PC-9 (cell line): ENCODE results near the gene ADAMTS16. TPM values are rescaled to one million over a fixed set of nuclear protein-coding genes. Genes with fewer than 3 reads are reported as not detected.

Experiments
- BruUV-seq: library from RNA; stranded (reverse); fragments of 400-500 nt; replicated peaks from 2 replicates; lab custom pipeline; 2021; lab: Mats Ljungman, UMichigan
- CTCF ChIA-PET: fragments of 300-600 bp; sonication (Branson Sonifier 250); formaldehyde crosslinking; loops from one replicate; lab custom pipeline; 2022; ENCODE audit warnings: antibody characterized with exemption; lab: Charles Lee
- POLR2A ChIA-PET: fragments of 300-600 bp; sonication (Branson Sonifier 250); formaldehyde crosslinking; loops from one replicate; lab custom pipeline; 2022; ENCODE audit warnings: antibody characterized with exemption; ENCODE audit not compliant: unreplicated experiment; lab: Charles Lee
- DNase-seq, 2 experiments: peaks; one replicate each; pipeline versions ENCODE4 v3.0.0 to v3.0.0-alpha.2; 2015 to 2022; ENCODE audit warnings: mixed read lengths in 1 of 2
- H2AFZ ChIP-seq: fragments of 200-600 bp; sonication (generic); 2 replicates; pipeline ENCODE4 v1.8.1; 2017; ENCODE audit warnings: antibody characterized with exemption
- H3F3A ChIP-seq: fragments of 200-600 bp; sonication (generic); 2 replicates; pipeline ENCODE4 v1.8.1; 2017; ENCODE audit warnings: antibody characterized with exemption, mild to moderate bottlenecking, low read depth; ENCODE audit not compliant: insufficient read depth
- H3K27ac ChIP-seq: fragments of 200-600 bp; sonication (generic); 2 replicates; pipeline ENCODE4 v1.6.1; 2016; ENCODE audit warnings: mixed run types
- H3K27me3 ChIP-seq: fragments of 200-600 bp; sonication (generic); 2 replicates; pipeline ENCODE4 v1.6.1; 2016; ENCODE audit warnings: low read depth, mixed run types; ENCODE audit not compliant: insufficient read depth
- H3K36me3 ChIP-seq: fragments of 200-600 bp; sonication (generic); 2 replicates; pipeline ENCODE4 v1.6.1; 2016; ENCODE audit warnings: low read depth, mixed run types
- H3K4me1 ChIP-seq: fragments of 200-600 bp; sonication (generic); replicated peaks from 2 replicates; pipeline ENCODE4 v1.6.1; 2016; ENCODE audit warnings: mixed run types; ENCODE audit not compliant: insufficient read depth
- H3K4me2 ChIP-seq: fragments of 200-600 bp; sonication (generic); 2 replicates; pipeline ENCODE4 v1.6.1; 2017; ENCODE audit warnings: mixed run types
- H3K4me3 ChIP-seq: fragments of 200-600 bp; sonication (generic); 2 replicates; pipeline ENCODE4 v1.6.1; 2016; ENCODE audit warnings: mixed run types
- H3K79me2 ChIP-seq: fragments of 200-600 bp; sonication (generic); 2 replicates; pipeline ENCODE4 v1.6.1; 2017; ENCODE audit warnings: low read depth, mixed run types
- H3K9me2 ChIP-seq: fragments of 200-600 bp; sonication (generic); 2 replicates; pipeline ENCODE4 v1.8.1; 2017; ENCODE audit warnings: mild to moderate bottlenecking; ENCODE audit not compliant: insufficient read depth
- H3K9me3 ChIP-seq: fragments of 200-600 bp; sonication (generic); 2 replicates; pipeline ENCODE4 v1.8.1; 2016; ENCODE audit warnings: low read depth; ENCODE audit not compliant: insufficient read depth
- H4K20me1 ChIP-seq: fragments of 200-600 bp; sonication (generic); 2 replicates; pipeline ENCODE4 v1.8.1; 2017; ENCODE audit not compliant: insufficient read depth
- EZH2 ChIP-seq: fragments of 200-600 bp; sonication (generic); IDR thresholded peaks from 2 replicates; pipeline ENCODE4 v1.8.0; 2017; ENCODE audit warnings: antibody characterized with exemption, low read depth
- intact Hi-C: fragments of 100-400 bp; cut with micrococcal nuclease; formaldehyde crosslinking; loops from one replicate; pipeline ENCODE4 v1.10.0; 2022; ENCODE audit not compliant: unreplicated experiment
- total RNA-seq: library from RNA; stranded (reverse); gene quantifications from 2 replicates; pipeline ENCODE4 v1.2.3, GENCODE V29; 2021
- TF ChIP-seq, protein P1 (sequence below): fragments of 200-600 bp; sonication (generic); conservative IDR thresholded peaks from 2 replicates; pipeline ENCODE4 v1.6.1; 2017; ENCODE audit warnings: mixed run types, antibody characterized with exemption, mild to moderate bottlenecking, moderate library complexity

Gene ADAMTS16
- total RNA-seq, 1 experiment from 2014 or later: 26.4 TPM

- Histone ChIP-seq H3K9me2 (no peaks in the 10 kb centered on the region), H3K27me3 (no peaks in the 10 kb centered on the region), H3F3A (peaks cover 25% of the 10 kb centered on the region), H4K20me1 (no peaks in the 10 kb centered on the region), H2AFZ (no peak overlapping the region), H3K79me2 (no peaks in the 10 kb centered on the region), H3K27ac (no peak overlapping the region), H3K9me3 (no peaks in the 10 kb centered on the region), H3K36me3 (no peaks in the 10 kb centered on the region), H3K4me3 (no peak overlapping the region), H3K4me1 (peaks cover 30% of the 10 kb centered on the region), H3K4me2 (no peak overlapping the region)
- intact Hi-C loops: no loop called here
- no TSS peak for BruUV-seq
- TF ChIP-seq EZH2: no peak
- TF ChIP-seq, protein P1, sequence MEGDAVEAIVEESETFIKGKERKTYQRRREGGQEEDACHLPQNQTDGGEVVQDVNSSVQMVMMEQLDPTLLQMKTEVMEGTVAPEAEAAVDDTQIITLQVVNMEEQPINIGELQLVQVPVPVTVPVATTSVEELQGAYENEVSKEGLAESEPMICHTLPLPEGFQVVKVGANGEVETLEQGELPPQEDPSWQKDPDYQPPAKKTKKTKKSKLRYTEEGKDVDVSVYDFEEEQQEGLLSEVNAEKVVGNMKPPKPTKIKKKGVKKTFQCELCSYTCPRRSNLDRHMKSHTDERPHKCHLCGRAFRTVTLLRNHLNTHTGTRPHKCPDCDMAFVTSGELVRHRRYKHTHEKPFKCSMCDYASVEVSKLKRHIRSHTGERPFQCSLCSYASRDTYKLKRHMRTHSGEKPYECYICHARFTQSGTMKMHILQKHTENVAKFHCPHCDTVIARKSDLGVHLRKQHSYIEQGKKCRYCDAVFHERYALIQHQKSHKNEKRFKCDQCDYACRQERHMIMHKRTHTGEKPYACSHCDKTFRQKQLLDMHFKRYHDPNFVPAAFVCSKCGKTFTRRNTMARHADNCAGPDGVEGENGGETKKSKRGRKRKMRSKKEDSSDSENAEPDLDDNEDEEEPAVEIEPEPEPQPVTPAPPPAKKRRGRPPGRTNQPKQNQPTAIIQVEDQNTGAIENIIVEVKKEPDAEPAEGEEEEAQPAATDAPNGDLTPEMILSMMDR: no peak
- POLR2A ChIA-PET: no interaction called here
- no peak for DNase-seq
- CTCF ChIA-PET: no interaction called here
These were observed 199.1 kb downstream of the ADAMTS16 start for GRCh38 chr5:5339257-5339656.

DNA sequence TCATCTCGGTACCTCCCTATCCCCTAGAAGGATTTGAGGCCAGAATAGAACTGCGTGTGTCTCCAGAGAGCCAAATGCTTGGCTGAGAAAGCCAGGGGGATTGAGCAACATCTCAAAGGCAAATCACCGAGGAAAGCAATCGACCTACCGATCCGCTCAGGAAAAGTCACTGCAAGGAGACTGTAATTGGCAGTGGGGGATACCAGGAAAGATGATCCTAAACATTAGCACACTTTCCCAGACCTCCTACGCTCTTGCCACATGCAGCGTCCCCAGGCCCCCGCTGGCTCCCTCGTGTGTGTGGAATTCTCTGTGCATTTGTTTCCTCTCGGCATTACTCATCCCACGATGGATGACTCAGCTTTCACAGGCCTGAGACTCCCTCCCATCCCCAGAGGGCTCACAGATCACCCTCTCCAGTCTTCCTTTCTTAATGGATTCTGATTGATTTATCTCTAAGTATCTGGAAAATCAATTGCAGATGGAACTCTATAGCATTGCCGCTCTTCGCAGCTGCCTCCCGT lies 200.1 kb downstream of the ADAMTS16 start:
- Histone ChIP-seq H3K4me2 (no peak overlapping the region), H3K79me2 (no peaks in the 10 kb centered on the region), H3K36me3 (no peaks in the 10 kb centered on the region), H3K27ac (no peak overlapping the region), H2AFZ (no peak overlapping the region), H3F3A (peaks cover 19% of the 10 kb centered on the region), H3K9me3 (no peaks in the 10 kb centered on the region), H3K4me3 (no peak overlapping the region), H3K4me1 (peaks cover 25% of the 10 kb centered on the region), H3K27me3 (no peaks in the 10 kb centered on the region), H4K20me1 (no peaks in the 10 kb centered on the region), H3K9me2 (no peaks in the 10 kb centered on the region)
- peak; percentile 61 to 95 for DNase-seq
- ChIA-PET CTCF (interaction anchor here (1.0 kb wide), 1 partner anchor 48 kb away, joined by 3 read pairs; no protein-coding TSS in a partner anchor), POLR2A (interaction anchor here (0.5 kb wide), 1 partner anchor 81 kb away, joined by 3 read pairs; no protein-coding TSS in a partner anchor)
- TF ChIP-seq EZH2: no peak
- TF ChIP-seq, protein P1: peak; percentile 55; the same call in 1 of the 2 replicates
- BruUV-seq: no TSS peak
- intact Hi-C loops: loop anchor here (1.0 kb wide), 4 partner anchors 69 to 199 kb away; partner anchors contain the start of gene ICE1

- no peak for TF ChIP-seq EZH2
- TF ChIP-seq, protein P1: no peak
- no peaks in the 10 kb centered on the region for H4K20me1 ChIP-seq
- H2AFZ ChIP-seq: no peak overlapping the region
- no peaks in the 10 kb centered on the region for H3K79me2 ChIP-seq
- DNase-seq: no peak
- intact Hi-C loops: no loop called here
- H3K36me3 ChIP-seq: no peaks in the 10 kb centered on the region
- peaks cover 5% of the 10 kb centered on the region for H3F3A ChIP-seq
- H3K27ac ChIP-seq: no peak overlapping the region
- CTCF ChIA-PET: no interaction called here
- H3K9me3 ChIP-seq: no peaks in the 10 kb centered on the region
- H3K27me3 ChIP-seq: no peaks in the 10 kb centered on the region
- no peak overlapping the region for H3K4me3 ChIP-seq
- H3K4me2 ChIP-seq: no peak overlapping the region
- H3K4me1 ChIP-seq: peaks cover 10% of the 10 kb centered on the region
- BruUV-seq: no TSS peak
- POLR2A ChIA-PET: no interaction called here
- no peaks in the 10 kb centered on the region for H3K9me2 ChIP-seq
These were observed 201.6 kb downstream of the ADAMTS16 start for GRCh38 chr5:5341531-5342292.
